Measurements from ENCODE around the gene PI4KA. TPM values are rescaled to one million over a fixed set of nuclear protein-coding genes. Genes with fewer than 3 reads are reported as not detected.
"Not testable (repeated sequence)": the region's sequence is repeated elsewhere in the genome, so short reads cannot be mapped to it uniquely, and the experiment has no call there.

PI4KA gene
- total RNA-seq, 1 experiment from 2014 or later = 65.8 TPM

GRCh38 chr22:20707549-20708118, 151.0 kb downstream of the PI4KA start:
- H3K79me1 ChIP-seq (ENCODE audit: insufficient read depth, low read depth, low read length, poor library complexity, severe bottlenecking); H2BK20ac ChIP-seq (ENCODE audit: low read depth, low read length, poor library complexity, severe bottlenecking); H3K9me3 Mint-ChIP-seq; H4K8ac ChIP-seq (replicated peaks; ENCODE audit: insufficient read length, low read depth, low read length); H3K18ac ChIP-seq (ENCODE audit: insufficient read length, low read depth, low read length); H3K9ac ChIP-seq (ENCODE audit: extremely low read depth, insufficient read length, low read length); H2BK15ac ChIP-seq (ENCODE audit: low read depth, low read length); H3K27ac Mint-ChIP-seq; H4K20me1 ChIP-seq (ENCODE audit: control insufficient read depth, insufficient read depth, insufficient read length); H2BK5ac ChIP-seq (ENCODE audit: insufficient read length, low read length); H3K4ac ChIP-seq (ENCODE audit: low read depth, low read length); H3K23ac ChIP-seq (ENCODE audit: insufficient read length, low read depth, low read length); H3K56ac ChIP-seq (ENCODE audit: insufficient read length, low read depth, low read length); H2BK12ac ChIP-seq (ENCODE audit: insufficient read length, low read depth, low read length); H3K23me2 ChIP-seq (ENCODE audit: insufficient read length, low read depth, low read length, poor library complexity, severe bottlenecking); H3T11ph ChIP-seq (ENCODE audit: low read length); H3K14ac ChIP-seq (ENCODE audit: insufficient read depth, low read length); H3K27ac ChIP-seq (ENCODE audit: insufficient read length, low read depth, low read length); H3K79me2 ChIP-seq (ENCODE audit: insufficient read depth, low read length); H4K91ac ChIP-seq (ENCODE audit: insufficient read length, low read depth, low read length); H3K36me3 Mint-ChIP-seq (ENCODE audit: insufficient read depth in 1 of 3, low read depth in 3 of 3); H4K5ac ChIP-seq (ENCODE audit: insufficient read length, low read depth, low read length); H3K4me1 Mint-ChIP-seq; H2BK120ac ChIP-seq (ENCODE audit: low read depth, low read length, poor library complexity, severe bottlenecking); H2AK5ac ChIP-seq (ENCODE audit: insufficient read length, low read length); H3K27me3 ChIP-seq (ENCODE audit: insufficient read depth, low read length); H3K9me3 ChIP-seq (ENCODE audit: control insufficient read depth, low read depth, low read length); H2AFZ ChIP-seq (ENCODE audit: low read length); H3K4me1 ChIP-seq (ENCODE audit: insufficient read depth, low read length); H3K4me3 Mint-ChIP-seq; H3K4me2 ChIP-seq (ENCODE audit: insufficient read depth, insufficient read length, low read length): not testable (repeated sequence)
- H3K27me3 Mint-ChIP-seq (ENCODE audit: low read depth) = peaks cover 19% of the 10 kb centered on the region
- peak; percentile 33 for DNase-seq
- no CpG with 5 or more reads among the region's 11 CpGs for WGBS (ENCODE audit: extremely low coverage, insufficient read length, low lambda C conversion rate)
